K562 (cell line): Measurements from ENCODE around the gene BCAS3. TPM values are rescaled to one million over a fixed set of nuclear protein-coding genes. Genes with fewer than 3 reads are reported as not detected.

Source experiments
- ATAC-seq: fragments of 200-7000 bp; cut with Tn5 transposase; 3 replicates; pipeline ENCODE4 v1.9.1; 2020; ENCODE audit warnings: moderate library complexity
- BruUV-seq: library from RNA; stranded (reverse); fragments of 400-500 nt; replicated peaks from 2 replicates; lab custom pipeline; 2021; lab: Mats Ljungman, UMichigan
- CTCF ChIA-PET: fragments of 300-600 bp; formaldehyde crosslinking; extraction: SDS; loops from one replicate; lab custom pipeline; 2021; ENCODE audit warnings: low intra/inter-chr PET ratio; lab: Yijun Ruan, JAX
- POLR2A ChIA-PET: fragments of 300-600, 350-650 bp; sonication (Branson Sonifier 250); formaldehyde crosslinking; extraction: SDS; loops from one replicate; lab custom pipeline; 2021; ENCODE audit warnings: antibody characterized with exemption, inconsistent platforms; lab: Yijun Ruan, JAX
- DNase-seq, 4 experiments: peaks; one replicate each; pipeline versions ENCODE4 v3.0.0 to v3.0.0-alpha.2; 2011 to 2018; ENCODE audit warnings: low spot score in 3 of 4, mixed read lengths in 3 of 4; ENCODE audit errors: extremely low read depth in 1 of 4
- FAIRE-seq: peaks from 2 replicates; lab custom pipeline; 2011; peaks lifted over from hg19 to GRCh38; lab: Jason Lieb, UNC
- H2AFZ ChIP-seq: 2 replicates; pipeline ENCODE4 v1.6.0; 2011; ENCODE audit warnings: low read depth, low read length, control low read depth, inconsistent platforms
- H3K27ac ChIP-seq: fragments of 200-600 bp; 3 replicates; pipeline ENCODE4 v1.8.0; 2011; ENCODE audit warnings: low read depth, mild to moderate bottlenecking, control low read depth, inconsistent platforms, low read length, moderate library complexity, mixed read lengths; ENCODE audit errors: extremely low read depth
- H3K27me3 ChIP-seq, 2 experiments: fragments of 300-600 bp in 1 of 2; 2 replicates in 1 of 2; 3 replicates in 1 of 2; pipeline versions ENCODE4 v1.6.0 to v1.8.0; 2011; ENCODE audit warnings: inconsistent platforms in 2 of 2, low read length in 2 of 2, mild to moderate bottlenecking in 1 of 2, mixed read lengths in 1 of 2, moderate library complexity in 1 of 2; ENCODE audit not compliant: control insufficient read depth in 2 of 2, insufficient read depth in 2 of 2
- H3K36me3 ChIP-seq: fragments of 300-600 bp; 3 replicates; pipeline ENCODE4 v1.8.0; 2011; ENCODE audit warnings: mild to moderate bottlenecking, low read length, inconsistent platforms; ENCODE audit not compliant: control insufficient read depth, insufficient read depth
- H3K4me1 ChIP-seq, 2 experiments: fragments of 200-600 bp in 1 of 2; replicated peaks in 1 of 2; 2 replicates in 1 of 2; 3 replicates in 1 of 2; pipeline versions ENCODE4 v1.5.1 to v1.8.0; 2011; ENCODE audit warnings: inconsistent platforms in 2 of 2, low read length in 2 of 2, mild to moderate bottlenecking in 1 of 2, mixed read lengths in 1 of 2, moderate library complexity in 1 of 2; ENCODE audit not compliant: control insufficient read depth in 2 of 2, insufficient read depth in 2 of 2
- H3K4me2 ChIP-seq: 2 replicates; pipeline ENCODE4 v1.6.1; 2011; ENCODE audit warnings: low read length, control low read depth, inconsistent platforms, mixed read lengths; ENCODE audit not compliant: insufficient read depth
- H3K4me3 ChIP-seq: fragments of 200-600 bp; sonication (generic), shearing (Covaris generic); 2 replicates; pipeline ENCODE4 v1.5.1; 2016; ENCODE audit warnings: control low read depth, inconsistent platforms
- H3K79me2 ChIP-seq: fragments of 200-600 bp; 3 replicates; pipeline ENCODE4 v1.8.0; 2011; ENCODE audit warnings: low read length, inconsistent platforms; ENCODE audit not compliant: control insufficient read depth, insufficient read depth
- H3K9ac ChIP-seq, 2 experiments: 2 replicates each; pipeline versions ENCODE4 v1.6.0 to v1.6.1; 2011; ENCODE audit warnings: low read depth in 2 of 2, low read length in 2 of 2, control low read depth in 1 of 2, inconsistent platforms in 1 of 2, mild to moderate bottlenecking in 1 of 2, mixed read lengths in 1 of 2; ENCODE audit not compliant: insufficient read depth in 1 of 2
- H3K9me1 ChIP-seq: one replicate; pipeline ENCODE4 v1.6.0; 2011; ENCODE audit warnings: inconsistent platforms, mild to moderate bottlenecking, low read length, moderate library complexity; ENCODE audit not compliant: control insufficient read depth, insufficient read depth
- H3K9me3 ChIP-seq: replicated peaks from 2 replicates; pipeline ENCODE4 v1.5.1; 2011; ENCODE audit warnings: low read depth, low read length, inconsistent platforms; ENCODE audit not compliant: control insufficient read depth, insufficient read depth
- H4K20me1 ChIP-seq: replicated peaks from 2 replicates; pipeline ENCODE4 v1.6.1; 2011; ENCODE audit warnings: low read length, inconsistent platforms, mixed read lengths; ENCODE audit not compliant: control insufficient read depth, insufficient read depth
- CBX5 ChIP-seq: IDR thresholded peaks from 2 replicates; pipeline ENCODE4 v1.6.1; 2014; ENCODE audit warnings: low read depth, borderline replicate concordance
- FOXK2 ChIP-seq, 2 experiments: fragments of 450-650 bp; IDR thresholded peaks in 1 of 2; conservative IDR thresholded peaks in 1 of 2; 2 replicates each; pipeline ENCODE4 v1.6.1; 2016; ENCODE audit warnings: low read depth in 2 of 2, mild to moderate bottlenecking in 1 of 2
- NR2C2 ChIP-seq, 2 experiments: fragments of 200-800 bp in 1 of 2; sonication (Bioruptor generic) in 1 of 2; sonication (generic) in 1 of 2; formaldehyde crosslinking in 1 of 2; IDR thresholded peaks; 2 replicates each; pipeline versions ENCODE4 v1.6.1 to v1.8.0; 2016 to 2022; ENCODE audit warnings: mild to moderate bottlenecking in 1 of 2, missing compliant biosample characterization in 1 of 2, missing genetic modification characterization in 1 of 2, missing genetic modification reagents in 1 of 2
- NR4A1 ChIP-seq, 2 experiments: fragments of 250-450 bp in 1 of 2; fragments of 450-650 bp in 1 of 2; sonication (Bioruptor Pico) in 1 of 2; IDR thresholded peaks; 2 replicates each; pipeline versions ENCODE4 v1.4.0 to v1.6.1; 2016 to 2020; ENCODE audit warnings: mild to moderate bottlenecking in 2 of 2, missing compliant biosample characterization in 1 of 2, missing genetic modification characterization in 1 of 2, moderate library complexity in 1 of 2
- ZBTB11 ChIP-seq, 3 experiments: fragments of 200-800 bp in 1 of 3; fragments of 250-450 bp in 1 of 3; fragments of 450-650 bp in 1 of 3; sonication (Bioruptor Pico) in 1 of 3; sonication (Bioruptor generic) in 1 of 3; formaldehyde crosslinking in 1 of 3; IDR thresholded peaks; 2 replicates each; pipeline versions ENCODE4 v1.6.1 to v1.8.0; 2016 to 2022; ENCODE audit warnings: mild to moderate bottlenecking in 2 of 3, missing genetic modification characterization in 2 of 3, missing compliant biosample characterization in 1 of 3, moderate library complexity in 1 of 3
- ZBTB33 ChIP-seq: sonication (generic); formaldehyde crosslinking; IDR thresholded peaks from 2 replicates; pipeline ENCODE4 v1.8.1; 2023; ENCODE audit warnings: mild to moderate bottlenecking, missing genetic modification reagents
- ZNF551 ChIP-seq: fragments of 250-450 bp; sonication (Bioruptor Pico); IDR thresholded peaks from 2 replicates; pipeline ENCODE4 v1.5.0; 2021; ENCODE audit warnings: mild to moderate bottlenecking, moderate library complexity
- WGBS: fragments of 100-300 bp; shearing (Covaris generic); methylation state at CpG from one replicate; pipeline ENCODE4 v1.1.6; 2016; ENCODE audit warnings: low coverage, mixed read lengths; ENCODE audit not compliant: insufficient coverage; ENCODE audit errors: missing lambda C conversion rate; 5-methylcytosine and 5-hydroxymethylcytosine counted together
- in situ Hi-C: fragments of 300-500 bp; cut with MboI; formaldehyde crosslinking; loops from 4 replicates; pipeline ENCODE4 v1.15.0; 2018; ENCODE audit warnings: inconsistent platforms, mixed read lengths
- intact Hi-C: fragments of 100-400 bp; cut with micrococcal nuclease; formaldehyde crosslinking; loops from 2 replicates; pipeline ENCODE4 v1.14.2; 2022
- polyA plus RNA-seq, 8 experiments: library from polyadenylated mRNA; depleted of rRNA in 4 of 8; stranded (reverse) in 5 of 8; unstranded in 3 of 8; fragments of >200 nt; fragmentation: Nextera tagmentation in 2 of 8; fragmentation: Illumina TruSeq in 1 of 8; extraction: Ambion mirVana in 2 of 8; extraction: Trizol in 1 of 8; gene quantifications; 2 replicates each; pipeline versions ENCODE4 v1.2.1 to v1.2.3, GENCODE V29; 2011 to 2014; ENCODE audit warnings: inconsistent platforms in 1 of 8, missing spikeins in 1 of 8
- total RNA-seq, 7 experiments: library from RNA; depleted of rRNA in 6 of 7; stranded (reverse); fragments of >200 nt in 6 of 7; fragmentation: Illumina TruSeq in 2 of 7; extraction: Trizol in 2 of 7; gene quantifications; 2 replicates each; pipeline versions ENCODE4 v1.2.1 to v1.2.3, GENCODE V29; 2011 to 2021; ENCODE audit warnings: low replicate concordance in 1 of 7
- TF ChIP-seq, protein P1 (sequence below): sonication (generic); formaldehyde crosslinking; IDR thresholded peaks from 2 replicates; pipeline ENCODE4 v1.9.0; 2022; ENCODE audit warnings: mild to moderate bottlenecking, missing genetic modification reagents
- TF ChIP-seq, protein P2 (sequence below): sonication (generic); formaldehyde crosslinking; IDR thresholded peaks from 2 replicates; pipeline ENCODE4 v1.8.0; 2022; ENCODE audit warnings: missing genetic modification reagents, mild to moderate bottlenecking, borderline replicate concordance
- TF ChIP-seq, protein P3 (sequence below): fragments of 250-450 bp; sonication (Bioruptor Pico); IDR thresholded peaks from 2 replicates; pipeline ENCODE4 v1.5.1; 2021; ENCODE audit warnings: mild to moderate bottlenecking

BCAS3 gene
- total and polyA plus RNA-seq, 9 of the 15 experiments (the other 6 are each of a cell fraction or from before 2014, with no cell fraction given), result 1.9 to 5.5 (median 3.5) TPM

DNA sequence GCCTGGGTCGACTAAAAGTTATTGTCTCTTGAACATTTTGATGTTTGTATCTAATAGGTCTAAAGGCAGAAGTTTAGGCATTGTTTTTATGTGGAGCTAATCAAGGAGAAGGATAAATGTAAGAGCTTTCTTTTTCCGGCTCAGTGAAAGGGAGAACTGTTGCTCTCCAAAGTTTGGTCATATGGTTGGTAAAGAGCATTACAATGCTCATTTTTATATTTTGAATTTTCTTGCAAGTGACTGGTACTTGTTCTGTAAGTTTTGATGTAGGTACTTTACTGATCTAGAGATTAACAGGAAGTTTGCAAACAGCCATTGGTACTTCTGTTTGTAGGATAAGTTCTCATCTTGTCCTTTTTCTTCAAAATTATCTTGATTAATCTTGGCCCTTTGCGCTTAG, 30.9 kb upstream of the BCAS3 start (continued):
- TF ChIP-seq, protein P1, sequence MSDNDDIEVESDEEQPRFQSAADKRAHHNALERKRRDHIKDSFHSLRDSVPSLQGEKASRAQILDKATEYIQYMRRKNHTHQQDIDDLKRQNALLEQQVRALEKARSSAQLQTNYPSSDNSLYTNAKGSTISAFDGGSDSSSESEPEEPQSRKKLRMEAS, result no peak
- TF ChIP-seq NR2C2 (CRISPR knock-in tag; IDR thresholded peaks at IDR 0.05), result no peak
- TF ChIP-seq NR2C2 (tag; IDR thresholded peaks at IDR 0.05), result 0 out of 2 replicates have a peak, but pooled peaks have one; percentile 19
- TF ChIP-seq CBX5, result no peak
- no peak for TF ChIP-seq FOXK2 (conservative IDR thresholded peaks at IDR 0.05 in 1 of 2, IDR thresholded peaks at IDR 0.05 in 1 of 2; ENCODE audit: low read depth in 2 of 2)

DNA sequence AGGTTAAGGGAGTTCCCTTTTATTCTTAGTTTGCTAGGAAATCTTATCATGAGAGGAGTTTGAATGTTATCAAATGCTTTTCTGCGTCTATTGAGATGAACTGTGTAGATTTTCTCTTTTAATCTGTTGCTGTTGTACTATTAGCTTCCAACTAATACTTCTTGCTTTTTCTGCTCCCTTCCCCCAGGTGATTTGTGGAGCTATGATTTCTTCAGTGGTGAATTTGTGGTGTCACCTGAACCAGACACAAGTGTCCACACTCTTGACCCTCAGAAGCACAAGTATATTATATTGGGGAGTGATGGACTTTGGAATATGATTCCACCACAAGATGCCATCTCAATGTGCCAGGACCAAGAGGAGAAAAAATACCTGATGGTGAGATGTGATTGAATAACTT, 29.9 kb upstream of the BCAS3 start:
- no peaks in the 10 kb centered on the region for H3K9me1 ChIP-seq
- no peaks in the 10 kb centered on the region for H3K4me1 ChIP-seq
- no peak overlapping the region for H3K27ac ChIP-seq
- no peaks in the 10 kb centered on the region for H3K27me3 ChIP-seq
- in situ Hi-C loops (loop anchor here (10.0 kb wide), 1 partner anchor 543 kb away; no protein-coding TSS in a partner anchor), intact Hi-C loops (no loop called here)
- POLR2A ChIA-PET, result no interaction called here
- no peaks in the 10 kb centered on the region for H4K20me1 ChIP-seq
- H3K79me2 ChIP-seq, result peaks cover 7% of the 10 kb centered on the region; the same call in 2 of the 3 replicates
- CTCF ChIA-PET, result no interaction called here
- DNase-seq, result no peak
- ATAC-seq, result no peak
- H3K4me2 ChIP-seq, result no peak overlapping the region
- WGBS, result 96% methylated on average over 1 of the region's 1 CpG
- no peak overlapping the region for H3K4me3 ChIP-seq
- H3K9ac ChIP-seq, result no peak overlapping the region
- FAIRE-seq, result no peak
- no TSS peak for BruUV-seq
- H3K9me3 ChIP-seq, result no peaks in the 10 kb centered on the region
- peaks cover 35% of the 10 kb centered on the region; the same call in 2 of the 3 replicates for H3K36me3 ChIP-seq
- no peak overlapping the region for H2AFZ ChIP-seq
- TF ChIP-seq ZBTB11 (CRISPR knock-in tag; IDR thresholded peaks at IDR 0.05) (peak in 1 of 3 experiments; percentile 80; a peak in 2 of 6 replicates), ZNF551 (CRISPR knock-in tag) (no peak), ZBTB33 (CRISPR knock-in tag) (no peak), NR4A1 (CRISPR knock-in tag; IDR thresholded peaks at IDR 0.05) (no peak), NR4A1 (tag; IDR thresholded peaks at IDR 0.05) (no peak)
- TF ChIP-seq, protein P2, sequence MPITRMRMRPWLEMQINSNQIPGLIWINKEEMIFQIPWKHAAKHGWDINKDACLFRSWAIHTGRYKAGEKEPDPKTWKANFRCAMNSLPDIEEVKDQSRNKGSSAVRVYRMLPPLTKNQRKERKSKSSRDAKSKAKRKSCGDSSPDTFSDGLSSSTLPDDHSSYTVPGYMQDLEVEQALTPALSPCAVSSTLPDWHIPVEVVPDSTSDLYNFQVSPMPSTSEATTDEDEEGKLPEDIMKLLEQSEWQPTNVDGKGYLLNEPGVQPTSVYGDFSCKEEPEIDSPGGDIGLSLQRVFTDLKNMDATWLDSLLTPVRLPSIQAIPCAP, result no peak
- TF ChIP-seq, protein P3, sequence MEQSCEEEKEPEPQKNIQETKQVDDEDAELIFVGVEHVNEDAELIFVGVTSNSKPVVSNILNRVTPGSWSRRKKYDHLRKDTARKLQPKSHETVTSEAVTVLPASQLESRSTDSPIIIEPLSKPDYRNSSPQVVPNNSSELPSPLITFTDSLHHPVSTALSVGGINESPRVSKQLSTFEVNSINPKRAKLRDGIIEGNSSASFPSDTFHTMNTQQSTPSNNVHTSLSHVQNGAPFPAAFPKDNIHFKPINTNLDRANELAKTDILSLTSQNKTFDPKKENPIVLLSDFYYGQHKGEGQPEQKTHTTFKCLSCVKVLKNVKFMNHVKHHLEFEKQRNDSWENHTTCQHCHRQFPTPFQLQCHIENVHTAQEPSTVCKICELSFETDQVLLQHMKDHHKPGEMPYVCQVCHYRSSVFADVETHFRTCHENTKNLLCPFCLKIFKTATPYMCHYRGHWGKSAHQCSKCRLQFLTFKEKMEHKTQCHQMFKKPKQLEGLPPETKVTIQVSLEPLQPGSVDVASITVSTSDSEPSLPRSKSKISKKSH (CRISPR knock-in tag), result no peak
